Measurements from ENCODE around the gene AP5M1. TPM values are rescaled to one million over a fixed set of nuclear protein-coding genes. Genes with fewer than 3 reads are reported as not detected.

The AP5M1 gene
- total RNA-seq, 1 experiment from 2014 or later = 34.2 TPM

- no peaks in the 10 kb centered on the region for H3K9me3 Mint-ChIP-seq (ENCODE audit: low read depth, unreplicated experiment)
- intact Hi-C loops (cut with micrococcal nuclease; ENCODE audit: unreplicated experiment) = no loop called here
- no TSS peak for BruUV-seq (replicated peaks)
These were observed 6.4 kb downstream of the AP5M1 start for GRCh38 chr14:57275023-57275664.

GRCh38 chr14:57277062-57277461, 8.3 kb downstream of the AP5M1 start:
- no peaks in the 10 kb centered on the region for H3K4me1 Mint-ChIP-seq (ENCODE audit: low read depth, unreplicated experiment)
- intact Hi-C loops (cut with micrococcal nuclease; ENCODE audit: unreplicated experiment) = no loop called here
- no peak for TF ChIP-seq CTCF (IDR thresholded peaks at IDR 0.05; ENCODE audit: unreplicated experiment)
- peaks cover 7% of the 10 kb centered on the region for H3K36me3 Mint-ChIP-seq (ENCODE audit: insufficient read depth, unreplicated experiment)
- H3K9me3 Mint-ChIP-seq (ENCODE audit: low read depth, unreplicated experiment) = no peaks in the 10 kb centered on the region
- no peak overlapping the region for H3K27ac Mint-ChIP-seq (ENCODE audit: unreplicated experiment)
- no peaks in the 10 kb centered on the region for H3K27me3 Mint-ChIP-seq (ENCODE audit: unreplicated experiment)
- no peak overlapping the region for H3K4me3 Mint-ChIP-seq (ENCODE audit: low read depth, unreplicated experiment)
- CTCF ChIA-PET = no interaction called here
- no peak for DNase-seq
- no TSS peak for BruUV-seq (replicated peaks)

More at GRCh38 chr14:57275023-57275664, 6.4 kb downstream of the AP5M1 start:
- CTCF ChIA-PET = no interaction called here
- Mint-ChIP-seq H3K4me3 (ENCODE audit: low read depth, unreplicated experiment) (no peak overlapping the region), H3K27ac (ENCODE audit: unreplicated experiment) (peak overlapping the region; percentile 22), H3K27me3 (ENCODE audit: unreplicated experiment) (no peaks in the 10 kb centered on the region), H3K4me1 (ENCODE audit: low read depth, unreplicated experiment) (peaks cover 14% of the 10 kb centered on the region), H3K36me3 (ENCODE audit: insufficient read depth, unreplicated experiment) (peaks cover 7% of the 10 kb centered on the region)
- TF ChIP-seq CTCF (IDR thresholded peaks at IDR 0.05; ENCODE audit: unreplicated experiment) = no peak
- no peak for DNase-seq

GRCh38 chr14:57287745-57288144, 19.0 kb downstream of the AP5M1 start:
- CTCF ChIA-PET = no interaction called here
- intact Hi-C loops (cut with micrococcal nuclease; ENCODE audit: unreplicated experiment) = no loop called here
- TF ChIP-seq CTCF (IDR thresholded peaks at IDR 0.05; ENCODE audit: unreplicated experiment) = no peak
- Mint-ChIP-seq H3K27ac (ENCODE audit: unreplicated experiment) (no peak overlapping the region), H3K36me3 (ENCODE audit: insufficient read depth, unreplicated experiment) (no peaks in the 10 kb centered on the region), H3K27me3 (ENCODE audit: unreplicated experiment) (no peaks in the 10 kb centered on the region), H3K4me3 (ENCODE audit: low read depth, unreplicated experiment) (no peak overlapping the region), H3K4me1 (ENCODE audit: low read depth, unreplicated experiment) (no peaks in the 10 kb centered on the region), H3K9me3 (ENCODE audit: low read depth, unreplicated experiment) (no peaks in the 10 kb centered on the region)
- BruUV-seq (replicated peaks) = no TSS peak
- no peak for DNase-seq

- H3K27me3 Mint-ChIP-seq (ENCODE audit: unreplicated experiment) = no peaks in the 10 kb centered on the region
- CTCF ChIA-PET = no interaction called here
- no peak overlapping the region for H3K27ac Mint-ChIP-seq (ENCODE audit: unreplicated experiment)
- BruUV-seq (replicated peaks) = no TSS peak
- intact Hi-C loops (cut with micrococcal nuclease; ENCODE audit: unreplicated experiment) = no loop called here
- no peak overlapping the region for H3K4me3 Mint-ChIP-seq (ENCODE audit: low read depth, unreplicated experiment)
- DNase-seq = no peak
- no peaks in the 10 kb centered on the region for H3K9me3 Mint-ChIP-seq (ENCODE audit: low read depth, unreplicated experiment)
- no peaks in the 10 kb centered on the region for H3K4me1 Mint-ChIP-seq (ENCODE audit: low read depth, unreplicated experiment)
- H3K36me3 Mint-ChIP-seq (ENCODE audit: insufficient read depth, unreplicated experiment) = no peaks in the 10 kb centered on the region
- TF ChIP-seq CTCF (IDR thresholded peaks at IDR 0.05; ENCODE audit: unreplicated experiment) = no peak
These were observed 22.0 kb downstream of the AP5M1 start for GRCh38 chr14:57290751-57291150.

Measured in Calu3 (cell line).